Pancreas (tissue), 10 donors: Measurements from ENCODE around the gene ZSWIM8. TPM values are rescaled to one million over a fixed set of nuclear protein-coding genes. Genes with fewer than 3 reads are reported as not detected.

Experiments used
- ATAC-seq, 4 donors: fragments of 200-7000 bp; cut with Tn5 transposase; one replicate each; pipeline versions ENCODE4 v1.8.0 to v1.9.1; 2020; ENCODE audit warnings: mild to moderate bottlenecking in 4 of 4, moderate library complexity in 4 of 4
- DNase-seq, 6 donors: peaks; one replicate each; pipeline ENCODE4 v3.0.0-alpha.2; 2020
- FAIRE-seq: peaks from 2 replicates; lab custom pipeline; 2012; peaks lifted over from hg19 to GRCh38; lab: Jason Lieb, UNC
- H3K27ac ChIP-seq, 4 donors: fragments of 200-600 bp; sonication (generic); 1 replicate in 3 of 4; 2 replicates in 1 of 4; pipeline versions ENCODE4 v1.5.0 to v1.8.0; 2020
- H3K27me3 ChIP-seq, 4 donors: fragments of 200-600 bp; one replicate each; pipeline ENCODE4 v1.8.0; 2021
- H3K36me3 ChIP-seq, 3 donors: fragments of 200-600 bp; sonication (generic) in 1 of 3; one replicate each; pipeline versions ENCODE4 v1.5.0 to v1.8.0; 2020 to 2021
- H3K4me1 ChIP-seq, 3 donors: fragments of 200-600 bp; one replicate each; pipeline ENCODE4 v1.8.0; 2021
- H3K4me3 ChIP-seq, 4 donors: fragments of 200-600 bp; sonication (generic) in 2 of 4; one replicate each; pipeline versions ENCODE4 v1.5.0 to v1.8.0; 2020 to 2021
- H3K9me3 ChIP-seq, 4 donors: fragments of 200-600 bp; one replicate each; pipeline ENCODE4 v1.8.0; 2021
- WGBS, 2 donors: extraction: QIAGEN DNeasy Blood & Tissue Kit; methylation state at CpG; one replicate each; pipeline ENCODE4 v1.1.7; 2013; 5-methylcytosine and 5-hydroxymethylcytosine counted together
- intact Hi-C, 3 donors: fragments of 100-400 bp; cut with DNase I; formaldehyde crosslinking; loops; one replicate each; pipeline versions ENCODE4 v1.11.1 to v1.14.2; 2022
- polyA plus RNA-seq, 2 donors: library from polyadenylated mRNA; stranded (reverse); fragments of 200-250 nt; gene quantifications; one replicate each; pipeline ENCODE4 v1.2.3, GENCODE V29; 2013
- total RNA-seq, 6 donors: library from RNA; stranded (reverse); fragmentation: NEBNext Ultra II Directional in 4 of 6; extraction: Animal tissue kit (Norgen Biotek cat#: 25700) in 4 of 6; gene quantifications; one replicate each; pipeline versions ENCODE4 v1.2.1 to v1.2.4, GENCODE V29; 2021 to 2023
- TF ChIP-seq, protein P1 (sequence below), 4 donors: fragments of 200-600 bp; sonication (generic) in 3 of 4; IDR thresholded peaks; one replicate each; pipeline versions ENCODE4 v1.5.0 to v1.8.0; 2021; ENCODE audit warnings: antibody characterized with exemption in 4 of 4
- donor health status: healthy with polysubstance abuse.
- donor health status: DM: no; HTN: no; CAD: no; lungs with moderate emphysema.
- donor health status: DM: no; HTN: no; CAD: no.
- donor health status: control.
- donor health status: control.
- donor health status: Bipolar disorder and iron deficiency.
- donor health status: DM: yes; HTN: yes; CAD: no.
- donor health status: DM: no; HTN: no; CAD: no.
- donor health status: DM: no; HTN: no; CAD: no.
- donor health status: DM: yes; HTN: yes; CAD: no.

The ZSWIM8 gene
- total and polyA plus RNA-seq, 8 donors = 20.7 to 187 (median 40.1) TPM

- Histone ChIP-seq H3K9me3 (no peaks in the 10 kb centered on the region), H3K4me3 (no peak overlapping the region), H3K36me3 (peaks cover 0 to 13% (median 0%) of the 10 kb centered on the region in 3 donors), H3K4me1 (no peaks in the 10 kb centered on the region), H3K27ac (no peak overlapping the region), H3K27me3 (no peaks in the 10 kb centered on the region)
- TF ChIP-seq, protein P1, sequence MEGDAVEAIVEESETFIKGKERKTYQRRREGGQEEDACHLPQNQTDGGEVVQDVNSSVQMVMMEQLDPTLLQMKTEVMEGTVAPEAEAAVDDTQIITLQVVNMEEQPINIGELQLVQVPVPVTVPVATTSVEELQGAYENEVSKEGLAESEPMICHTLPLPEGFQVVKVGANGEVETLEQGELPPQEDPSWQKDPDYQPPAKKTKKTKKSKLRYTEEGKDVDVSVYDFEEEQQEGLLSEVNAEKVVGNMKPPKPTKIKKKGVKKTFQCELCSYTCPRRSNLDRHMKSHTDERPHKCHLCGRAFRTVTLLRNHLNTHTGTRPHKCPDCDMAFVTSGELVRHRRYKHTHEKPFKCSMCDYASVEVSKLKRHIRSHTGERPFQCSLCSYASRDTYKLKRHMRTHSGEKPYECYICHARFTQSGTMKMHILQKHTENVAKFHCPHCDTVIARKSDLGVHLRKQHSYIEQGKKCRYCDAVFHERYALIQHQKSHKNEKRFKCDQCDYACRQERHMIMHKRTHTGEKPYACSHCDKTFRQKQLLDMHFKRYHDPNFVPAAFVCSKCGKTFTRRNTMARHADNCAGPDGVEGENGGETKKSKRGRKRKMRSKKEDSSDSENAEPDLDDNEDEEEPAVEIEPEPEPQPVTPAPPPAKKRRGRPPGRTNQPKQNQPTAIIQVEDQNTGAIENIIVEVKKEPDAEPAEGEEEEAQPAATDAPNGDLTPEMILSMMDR (IDR thresholded peaks at IDR 0.05) = no peak
- FAIRE-seq (no peak), ATAC-seq (no peak), DNase-seq (no peak)
- intact Hi-C loops = no loop called here
- WGBS, 2 donors = 79 to 81% methylated on average over 9 of the region's 9 CpGs
Observed at GRCh38 chr10:73841526-73842285, 56.3 kb downstream of the ZSWIM8 start.

DNA sequence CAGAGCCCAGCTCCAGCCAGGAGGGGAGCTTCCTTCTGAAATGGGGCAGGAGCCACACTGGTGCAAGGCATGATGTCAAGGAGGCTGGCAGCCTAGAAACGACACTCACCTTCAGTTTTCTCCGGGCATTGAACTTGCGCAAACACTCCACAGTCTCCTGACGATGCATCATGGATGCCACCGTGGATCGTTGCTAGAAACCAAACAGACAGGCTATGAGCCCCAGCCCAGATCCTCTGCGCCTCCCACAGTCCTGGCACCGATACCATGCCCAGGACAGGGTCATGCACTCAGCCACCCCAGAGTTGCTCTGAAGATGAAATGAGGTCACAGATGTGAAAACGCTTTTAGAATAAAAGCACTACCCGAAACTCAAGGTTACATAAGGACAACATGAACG lies 56.9 kb downstream of the ZSWIM8 start:
- peak in 2 of 4 donors; percentile 42 to 63 for ATAC-seq
- peaks cover 0 to 12% (median 0%) of the 10 kb centered on the region in 3 donors for H3K36me3 ChIP-seq
- H3K4me1 ChIP-seq = no peaks in the 10 kb centered on the region
- H3K27me3 ChIP-seq = no peaks in the 10 kb centered on the region
- no peak overlapping the region for H3K4me3 ChIP-seq
- no peaks in the 10 kb centered on the region for H3K9me3 ChIP-seq
- FAIRE-seq = no peak
- intact Hi-C loops = no loop called here
- WGBS, 2 donors = 87 to 92% methylated on average over 11 of the region's 11 CpGs
- H3K27ac ChIP-seq = no peak overlapping the region
- no peak for DNase-seq
- TF ChIP-seq, protein P1 (IDR thresholded peaks at IDR 0.05) = no peak

DNA sequence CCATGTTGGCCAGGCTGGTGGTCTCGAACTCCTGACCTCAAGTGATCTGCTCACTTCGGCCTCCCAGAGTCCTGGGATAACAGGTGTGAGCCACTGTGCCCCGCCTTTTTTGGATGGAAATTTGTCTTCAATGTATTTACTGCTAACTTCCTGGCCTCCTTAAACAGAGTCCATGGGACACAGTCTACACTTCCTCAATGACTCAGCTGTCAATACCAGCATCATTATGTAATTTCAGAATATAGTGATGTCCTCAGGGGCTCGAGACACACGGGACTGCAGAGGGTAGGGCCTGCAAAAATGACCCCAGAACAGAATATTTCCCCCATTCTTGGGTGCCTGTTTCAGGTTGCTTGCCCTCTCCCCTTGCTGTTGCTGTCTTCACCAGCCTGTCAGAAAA lies 57.9 kb downstream of the ZSWIM8 start:
- Histone ChIP-seq H3K4me1 (no peaks in the 10 kb centered on the region), H3K27ac (no peak overlapping the region), H3K4me3 (no peak overlapping the region), H3K36me3 (peaks cover 0 to 8% (median 0%) of the 10 kb centered on the region in 3 donors), H3K27me3 (no peaks in the 10 kb centered on the region), H3K9me3 (no peaks in the 10 kb centered on the region)
- intact Hi-C loops = no loop called here
- TF ChIP-seq, protein P1 (IDR thresholded peaks at IDR 0.05) = no peak
- no peak for ATAC-seq
- no peak for DNase-seq
- no peak for FAIRE-seq
- 82 to 96% methylated on average over 5 of the region's 5 CpGs for WGBS, 2 donors

DNA sequence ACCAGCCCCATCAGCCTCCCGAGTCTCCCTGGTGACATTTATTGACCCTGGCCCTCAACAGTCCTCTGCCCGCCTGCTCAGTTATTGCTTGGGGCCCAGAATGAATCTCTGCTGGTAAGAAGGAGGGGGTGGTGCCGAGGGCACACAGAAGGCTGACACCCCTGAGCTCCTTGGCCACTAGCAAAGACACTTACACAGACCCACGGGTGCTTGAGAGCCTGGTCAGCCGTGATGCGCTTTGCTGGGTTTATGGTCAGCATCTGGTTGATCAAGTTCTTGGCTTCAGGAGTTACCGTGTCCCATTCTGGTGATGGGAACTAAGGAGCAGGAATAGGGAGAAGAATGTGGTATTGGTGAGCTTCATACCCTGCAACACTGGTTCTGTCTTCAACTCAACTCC lies 61.6 kb downstream of the ZSWIM8 start:
- Histone ChIP-seq H3K4me1 (no peaks in the 10 kb centered on the region), H3K9me3 (no peaks in the 10 kb centered on the region), H3K4me3 (no peak overlapping the region), H3K36me3 (peaks cover 0 to 10% (median 0%) of the 10 kb centered on the region in 3 donors), H3K27ac (no peak overlapping the region), H3K27me3 (no peaks in the 10 kb centered on the region)
- intact Hi-C loops = loop anchor here in 1 of 3 donors (5.0 kb wide), 1 partner anchor 35 kb away; no protein-coding TSS in a partner anchor
- whole genome bisulfite sequencing, 2 donors = 86 to 92% methylated on average over 7 of the region's 7 CpGs
- DNase-seq (no peak), ATAC-seq (no peak), FAIRE-seq (no peak)
- TF ChIP-seq, protein P1 (IDR thresholded peaks at IDR 0.05) = no peak
